DOHH2 (cell line): ENCODE data around the gene CCT8.

Experiments used
- EZH2phosphoT487 ChIP-seq: fragments of 200-600 bp; sonication (generic); IDR thresholded peaks from 2 replicates; pipeline ENCODE4 v1.6.1; 2017; ENCODE audit warnings: borderline replicate concordance, mild to moderate bottlenecking, antibody characterized with exemption, low read length, moderate library complexity, mixed read lengths
- TF ChIP-seq, protein P1 (sequence below): fragments of 200-600 bp; sonication (generic); IDR thresholded peaks from one replicate; pipeline ENCODE4 v1.5.1; 2014; ENCODE audit warnings: antibody characterized with exemption, mild to moderate bottlenecking, low read depth, low read length; ENCODE audit not compliant: poor library complexity, severe bottlenecking

- TF ChIP-seq, protein P1, sequence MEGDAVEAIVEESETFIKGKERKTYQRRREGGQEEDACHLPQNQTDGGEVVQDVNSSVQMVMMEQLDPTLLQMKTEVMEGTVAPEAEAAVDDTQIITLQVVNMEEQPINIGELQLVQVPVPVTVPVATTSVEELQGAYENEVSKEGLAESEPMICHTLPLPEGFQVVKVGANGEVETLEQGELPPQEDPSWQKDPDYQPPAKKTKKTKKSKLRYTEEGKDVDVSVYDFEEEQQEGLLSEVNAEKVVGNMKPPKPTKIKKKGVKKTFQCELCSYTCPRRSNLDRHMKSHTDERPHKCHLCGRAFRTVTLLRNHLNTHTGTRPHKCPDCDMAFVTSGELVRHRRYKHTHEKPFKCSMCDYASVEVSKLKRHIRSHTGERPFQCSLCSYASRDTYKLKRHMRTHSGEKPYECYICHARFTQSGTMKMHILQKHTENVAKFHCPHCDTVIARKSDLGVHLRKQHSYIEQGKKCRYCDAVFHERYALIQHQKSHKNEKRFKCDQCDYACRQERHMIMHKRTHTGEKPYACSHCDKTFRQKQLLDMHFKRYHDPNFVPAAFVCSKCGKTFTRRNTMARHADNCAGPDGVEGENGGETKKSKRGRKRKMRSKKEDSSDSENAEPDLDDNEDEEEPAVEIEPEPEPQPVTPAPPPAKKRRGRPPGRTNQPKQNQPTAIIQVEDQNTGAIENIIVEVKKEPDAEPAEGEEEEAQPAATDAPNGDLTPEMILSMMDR: no peak
- TF ChIP-seq EZH2phosphoT487: no peak
These were observed 54.9 kb downstream of the CCT8 start for GRCh38 chr21:29018540-29018939.
